Measurements from ENCODE around the gene CNOT1.

Gene CNOT1

DNA sequence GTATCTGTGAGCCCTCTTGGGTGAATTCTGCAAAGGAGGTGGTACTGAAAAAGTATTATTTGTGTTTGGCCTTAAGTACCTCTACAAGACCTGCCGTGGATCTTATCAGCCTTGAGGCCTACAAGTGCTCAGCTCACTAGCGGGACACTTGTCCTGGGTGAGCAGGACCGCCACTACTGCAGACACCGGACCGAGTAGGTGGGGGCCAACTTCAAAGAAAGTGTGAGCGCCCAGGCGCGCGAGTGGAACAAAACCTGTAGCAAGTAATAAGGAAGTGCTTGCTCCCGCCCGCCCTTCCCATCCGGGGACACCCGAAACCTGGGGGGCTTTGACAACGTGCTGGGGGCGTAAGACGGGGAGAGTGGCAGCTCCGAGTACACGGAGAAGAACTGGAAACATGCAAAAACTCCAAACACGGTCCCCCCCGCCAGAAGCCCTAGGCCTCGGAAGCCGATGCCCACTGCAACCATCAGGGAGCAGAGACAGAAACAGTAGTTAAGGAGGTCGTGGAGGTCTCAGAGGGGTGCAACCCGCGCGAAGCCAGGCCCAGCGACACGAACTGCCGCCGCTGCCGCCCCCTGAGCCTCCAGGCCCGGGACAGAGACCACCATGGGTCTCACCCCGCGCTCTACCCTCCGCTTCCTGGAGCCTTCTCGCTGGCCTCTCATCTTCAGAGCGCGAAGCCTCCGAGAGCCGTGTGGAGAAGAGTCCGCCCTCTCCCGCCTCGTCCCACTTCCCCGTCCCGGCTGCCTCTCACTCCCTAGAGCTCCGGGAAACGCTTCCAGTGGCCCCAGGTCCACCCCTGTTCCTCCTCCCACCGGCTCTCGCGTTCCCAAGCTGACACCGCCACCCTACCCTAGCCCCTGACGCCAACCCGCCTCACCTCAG, 537 bp downstream of the CNOT1 start:
- Histone ChIP-seq H3K79me2 (ENCODE audit: insufficient read depth, low read length) (peaks cover 56% of the 10 kb centered on the region), H3K27me3 (ENCODE audit: insufficient read depth, low read length, poor library complexity, severe bottlenecking) (peaks cover 6% of the 10 kb centered on the region), H3K4me1 (ENCODE audit: insufficient read depth, low read length, poor library complexity, severe bottlenecking) (peaks cover 28% of the 10 kb centered on the region), H4K20me1 (ENCODE audit: insufficient read depth, low read length, poor library complexity, severe bottlenecking) (peaks cover 54% of the 10 kb centered on the region), H3F3A (ENCODE audit: low read depth) (no peaks in the 10 kb centered on the region), H3K9me2 (replicated peaks; ENCODE audit: low read depth, low read length) (no peaks in the 10 kb centered on the region), H2AFZ (ENCODE audit: low read length) (peak overlapping the region; percentile 71), H3K36me3 (ENCODE audit: insufficient read depth, low read length) (peaks cover 9% of the 10 kb centered on the region; the same call in 1 of the 2 replicates), H3K9ac (ENCODE audit: low read depth, low read length, poor library complexity, severe bottlenecking) (peak overlapping the region; percentile 98), H3K4me2 (ENCODE audit: low read depth, low read length, poor library complexity, severe bottlenecking) (peak overlapping the region; percentile 95), H3K9me3 (ENCODE audit: insufficient read depth, low read depth, low read length) (no peaks in the 10 kb centered on the region), H3K4me3 (ENCODE audit: low read length, poor library complexity, severe bottlenecking) (peak overlapping the region; percentile 80)
- TF ChIP-seq, protein P1, sequence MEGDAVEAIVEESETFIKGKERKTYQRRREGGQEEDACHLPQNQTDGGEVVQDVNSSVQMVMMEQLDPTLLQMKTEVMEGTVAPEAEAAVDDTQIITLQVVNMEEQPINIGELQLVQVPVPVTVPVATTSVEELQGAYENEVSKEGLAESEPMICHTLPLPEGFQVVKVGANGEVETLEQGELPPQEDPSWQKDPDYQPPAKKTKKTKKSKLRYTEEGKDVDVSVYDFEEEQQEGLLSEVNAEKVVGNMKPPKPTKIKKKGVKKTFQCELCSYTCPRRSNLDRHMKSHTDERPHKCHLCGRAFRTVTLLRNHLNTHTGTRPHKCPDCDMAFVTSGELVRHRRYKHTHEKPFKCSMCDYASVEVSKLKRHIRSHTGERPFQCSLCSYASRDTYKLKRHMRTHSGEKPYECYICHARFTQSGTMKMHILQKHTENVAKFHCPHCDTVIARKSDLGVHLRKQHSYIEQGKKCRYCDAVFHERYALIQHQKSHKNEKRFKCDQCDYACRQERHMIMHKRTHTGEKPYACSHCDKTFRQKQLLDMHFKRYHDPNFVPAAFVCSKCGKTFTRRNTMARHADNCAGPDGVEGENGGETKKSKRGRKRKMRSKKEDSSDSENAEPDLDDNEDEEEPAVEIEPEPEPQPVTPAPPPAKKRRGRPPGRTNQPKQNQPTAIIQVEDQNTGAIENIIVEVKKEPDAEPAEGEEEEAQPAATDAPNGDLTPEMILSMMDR (conservative IDR thresholded peaks at IDR 0.05; ENCODE audit: low read length), result no peak
- no peak for TF ChIP-seq EZH2phosphoT487 (IDR thresholded peaks at IDR 0.05; ENCODE audit: borderline replicate concordance)

DNA sequence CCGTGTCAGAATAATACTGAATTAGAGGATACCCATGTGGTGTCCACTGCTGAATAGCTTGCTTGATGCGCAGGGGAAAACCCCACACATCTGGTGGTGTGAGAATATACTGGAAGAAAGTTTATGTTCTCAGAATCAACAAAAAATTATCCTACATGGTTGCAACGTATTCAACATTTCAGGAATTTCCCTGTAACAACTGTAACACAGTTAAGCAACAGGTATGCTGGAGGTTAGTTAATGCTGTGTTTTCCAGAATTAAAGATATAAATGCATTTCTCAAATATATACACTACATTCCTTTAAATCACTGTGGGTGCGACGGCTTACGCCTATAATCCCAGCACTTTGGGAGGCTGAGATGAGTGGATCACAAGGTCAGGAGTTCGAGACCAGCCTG, 5.4 kb downstream of the CNOT1 start:
- H3K27me3 ChIP-seq (ENCODE audit: insufficient read depth, low read length, poor library complexity, severe bottlenecking), result peaks cover 3% of the 10 kb centered on the region
- peaks cover 91% of the 10 kb centered on the region for H4K20me1 ChIP-seq (ENCODE audit: insufficient read depth, low read length, poor library complexity, severe bottlenecking)

DNA sequence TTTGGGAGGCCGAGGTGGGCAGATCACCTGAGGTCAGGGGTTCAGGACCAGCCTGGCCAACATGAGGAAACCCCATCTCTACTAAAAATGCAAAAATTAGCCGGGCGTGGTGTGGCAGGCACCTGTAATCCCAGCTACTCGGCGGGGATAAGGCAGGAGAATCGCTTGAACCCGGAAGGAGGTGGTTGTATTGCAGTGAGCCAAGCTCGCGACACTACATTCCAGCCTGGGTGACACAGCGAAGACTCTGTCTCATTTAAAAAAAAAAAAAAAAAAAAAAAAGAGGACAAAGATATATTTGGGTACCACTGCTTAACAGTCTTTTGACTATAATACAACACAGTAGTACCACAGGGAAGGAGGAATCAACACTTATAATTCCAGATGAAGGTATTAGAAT, 9.2 kb downstream of the CNOT1 start:
- Histone ChIP-seq H4K20me1 (ENCODE audit: insufficient read depth, low read length, poor library complexity, severe bottlenecking) (peaks cover 83% of the 10 kb centered on the region), H2AFZ (ENCODE audit: low read length) (no peak overlapping the region), H3K36me3 (ENCODE audit: insufficient read depth, low read length) (peaks cover 56% of the 10 kb centered on the region; the same call in 1 of the 2 replicates), H3F3A (ENCODE audit: low read depth) (no peaks in the 10 kb centered on the region), H3K9ac (ENCODE audit: low read depth, low read length, poor library complexity, severe bottlenecking) (no peak overlapping the region), H3K9me3 (ENCODE audit: insufficient read depth, low read depth, low read length) (no peaks in the 10 kb centered on the region), H3K9me2 (replicated peaks; ENCODE audit: low read depth, low read length) (no peaks in the 10 kb centered on the region), H3K4me1 (ENCODE audit: insufficient read depth, low read length, poor library complexity, severe bottlenecking) (peaks cover 4% of the 10 kb centered on the region), H3K4me2 (ENCODE audit: low read depth, low read length, poor library complexity, severe bottlenecking) (no peak overlapping the region), H3K27me3 (ENCODE audit: insufficient read depth, low read length, poor library complexity, severe bottlenecking) (no peaks in the 10 kb centered on the region), H3K4me3 (ENCODE audit: low read length, poor library complexity, severe bottlenecking) (no peak overlapping the region), H3K79me2 (ENCODE audit: insufficient read depth, low read length) (peaks cover 92% of the 10 kb centered on the region)
- TF ChIP-seq EZH2phosphoT487 (IDR thresholded peaks at IDR 0.05; ENCODE audit: borderline replicate concordance), result no peak
- TF ChIP-seq, protein P1 (conservative IDR thresholded peaks at IDR 0.05; ENCODE audit: low read length), result no peak

More for the DNA sequence above, 5.4 kb downstream of the CNOT1 start:
- no peaks in the 10 kb centered on the region for H3K9me2 ChIP-seq (replicated peaks; ENCODE audit: low read depth, low read length)
- no peaks in the 10 kb centered on the region for H3F3A ChIP-seq (ENCODE audit: low read depth)
- H3K9ac ChIP-seq (ENCODE audit: low read depth, low read length, poor library complexity, severe bottlenecking), result no peak overlapping the region
- H3K4me1 ChIP-seq (ENCODE audit: insufficient read depth, low read length, poor library complexity, severe bottlenecking), result peaks cover 28% of the 10 kb centered on the region
- peaks cover 38% of the 10 kb centered on the region; the same call in 1 of the 2 replicates for H3K36me3 ChIP-seq (ENCODE audit: insufficient read depth, low read length)
- H3K79me2 ChIP-seq (ENCODE audit: insufficient read depth, low read length), result peaks cover 100% of the 10 kb centered on the region
- no peak for TF ChIP-seq EZH2phosphoT487 (IDR thresholded peaks at IDR 0.05; ENCODE audit: borderline replicate concordance)
- TF ChIP-seq, protein P1 (conservative IDR thresholded peaks at IDR 0.05; ENCODE audit: low read length), result no peak
- H2AFZ ChIP-seq (ENCODE audit: low read length), result no peak overlapping the region
- H3K9me3 ChIP-seq (ENCODE audit: insufficient read depth, low read depth, low read length), result no peaks in the 10 kb centered on the region
- H3K4me3 ChIP-seq (ENCODE audit: low read length, poor library complexity, severe bottlenecking), result no peak overlapping the region
- H3K4me2 ChIP-seq (ENCODE audit: low read depth, low read length, poor library complexity, severe bottlenecking), result peak overlapping the region; percentile 95

Measured in Loucy (cell line).